HG03558 (cell line): ENCODE data around the gene ZNF446.
"Not testable (repeated sequence)": the region's sequence is repeated elsewhere in the genome, so short reads cannot be mapped to it uniquely, and the experiment has no call there.

Source experiments
- ATAC-seq: cut with Tn5 transposase; IDR thresholded peaks from one replicate; pipeline ENCODE4 v1.9.1; 2021; ENCODE audit warnings: moderate number of reproducible peaks; ENCODE audit not compliant: unreplicated experiment; ENCODE audit errors: extremely low read depth

Gene ZNF446

DNA sequence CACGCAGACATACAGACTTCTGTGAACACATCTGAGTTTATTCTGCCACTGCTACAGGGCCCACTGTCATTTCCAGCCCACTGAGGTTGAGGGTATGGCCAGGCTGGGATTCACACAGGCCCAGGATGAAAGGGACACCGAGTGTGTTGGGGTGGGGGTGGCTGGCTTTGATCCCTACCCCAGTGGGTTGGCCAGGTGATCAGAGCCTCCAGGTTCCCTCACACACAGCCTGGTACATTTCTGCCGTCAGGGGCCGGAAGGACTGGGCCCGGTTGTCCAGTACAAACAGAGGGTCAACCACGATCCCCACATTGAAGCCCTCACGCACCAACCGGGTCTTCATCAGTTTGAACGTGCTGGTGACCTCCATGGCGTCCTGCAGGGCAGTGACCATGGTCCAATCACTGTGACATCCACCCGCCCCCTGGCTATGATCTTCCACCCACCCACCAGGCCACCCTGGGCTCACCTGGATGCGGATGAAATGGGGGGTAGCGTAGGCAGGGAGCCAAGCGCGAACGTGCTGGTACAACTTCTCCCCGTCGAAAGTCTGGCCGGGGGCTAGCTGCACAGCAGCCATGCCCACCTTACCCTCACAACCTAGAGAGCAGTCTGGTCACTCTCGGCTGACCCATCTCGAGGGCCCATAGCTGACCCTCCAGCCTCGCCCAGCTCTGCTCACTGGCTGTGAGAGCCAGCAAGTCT lies 22.3 kb downstream of the ZNF446 start:
- no peak for ATAC-seq

- peak; percentile 69 for ATAC-seq
Measured at GRCh38 chr19:58499021-58499927, 23.1 kb downstream of the ZNF446 start.

- ATAC-seq, result no peak
Measured at GRCh38 chr19:58500242-58500641, 24.1 kb downstream of the ZNF446 start.

DNA sequence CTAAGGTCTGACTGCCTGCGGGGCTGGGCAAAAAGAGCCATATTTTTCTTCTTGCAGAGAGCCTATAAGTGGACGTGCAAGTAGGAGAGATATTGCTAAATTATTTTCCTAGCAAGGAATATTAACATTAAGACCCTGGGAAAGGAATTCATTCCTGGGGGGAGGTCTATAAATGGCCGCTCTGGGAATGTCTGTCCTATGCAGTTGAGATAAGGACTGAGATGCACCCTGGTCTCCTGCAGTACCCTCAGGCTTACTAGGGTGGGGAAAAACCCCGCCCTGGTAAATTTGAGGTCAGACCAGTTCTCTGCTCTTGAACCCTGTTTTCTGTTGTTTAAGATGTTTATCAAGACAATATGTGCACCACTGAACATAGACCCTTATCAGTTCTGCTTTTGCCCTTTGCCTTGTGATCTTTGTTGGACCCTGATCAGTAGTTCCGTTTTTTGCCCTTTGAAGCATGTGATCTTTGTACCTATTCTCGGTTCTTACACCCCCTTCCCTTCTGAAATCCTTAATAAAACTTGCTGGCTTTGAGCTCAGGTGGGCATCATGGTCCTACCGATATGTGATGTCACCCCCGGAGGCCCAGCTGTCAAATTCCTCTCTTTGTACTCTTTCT lies 31.6 kb downstream of the ZNF446 start:
- ATAC-seq, result not testable (repeated sequence)

- ATAC-seq, result no peak
Measured at GRCh38 chr19:58509731-58510083, 33.6 kb downstream of the ZNF446 start.

DNA sequence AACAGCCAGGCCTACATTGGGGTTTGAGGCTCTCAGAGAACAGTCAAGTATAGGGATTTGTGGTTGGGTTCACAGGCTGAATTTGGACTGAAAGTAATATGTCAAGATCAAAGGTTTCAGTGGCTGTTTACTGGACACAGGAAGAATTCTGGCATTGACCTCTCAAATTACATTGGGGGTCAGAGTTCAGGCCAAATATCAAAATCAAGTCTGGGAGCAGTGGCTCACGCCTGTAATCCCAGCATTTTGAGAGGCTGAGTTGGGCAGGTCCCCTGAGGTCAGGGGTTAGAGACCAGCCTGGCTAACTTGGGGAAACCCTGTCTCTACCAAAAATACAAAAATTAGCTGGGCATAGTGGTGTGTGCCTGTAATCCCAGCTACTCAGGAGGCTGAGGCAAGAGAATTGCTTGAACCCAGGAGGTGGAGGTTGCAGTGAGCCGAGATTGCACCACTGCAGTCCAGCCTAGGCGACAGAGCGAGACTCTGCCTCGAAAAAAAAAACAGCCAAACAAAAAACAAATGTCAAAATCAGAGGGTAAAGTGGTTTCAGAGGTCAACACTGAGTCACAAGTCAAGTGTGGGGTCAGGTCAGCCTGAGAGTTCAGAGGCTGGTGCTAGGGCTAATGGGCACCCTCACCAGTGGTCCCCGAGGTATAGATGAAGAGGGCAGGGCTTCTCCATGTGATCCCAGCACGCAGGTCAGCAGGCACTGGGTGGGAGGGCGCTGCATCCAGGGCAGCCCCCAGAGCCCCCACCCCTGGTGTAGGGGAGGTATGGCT lies 34.1 kb downstream of the ZNF446 start:
- ATAC-seq, result no peak

- no peak for ATAC-seq
Measured at GRCh38 chr19:58511353-58512208, 35.4 kb downstream of the ZNF446 start, which contains the start of gene SLC27A5. Gene SLC27A5 (minus strand): TSS chr19:58511992. CDS start chr19:58511955, 37 bp downstream.

GRCh38 chr19:58513213-58513693 lies 37.1 kb downstream of the ZNF446 start:
- no peak for ATAC-seq

GRCh38 chr19:58513694-58514563 lies 37.8 kb downstream of the ZNF446 start:
- peak; percentile 61 for ATAC-seq

DNA sequence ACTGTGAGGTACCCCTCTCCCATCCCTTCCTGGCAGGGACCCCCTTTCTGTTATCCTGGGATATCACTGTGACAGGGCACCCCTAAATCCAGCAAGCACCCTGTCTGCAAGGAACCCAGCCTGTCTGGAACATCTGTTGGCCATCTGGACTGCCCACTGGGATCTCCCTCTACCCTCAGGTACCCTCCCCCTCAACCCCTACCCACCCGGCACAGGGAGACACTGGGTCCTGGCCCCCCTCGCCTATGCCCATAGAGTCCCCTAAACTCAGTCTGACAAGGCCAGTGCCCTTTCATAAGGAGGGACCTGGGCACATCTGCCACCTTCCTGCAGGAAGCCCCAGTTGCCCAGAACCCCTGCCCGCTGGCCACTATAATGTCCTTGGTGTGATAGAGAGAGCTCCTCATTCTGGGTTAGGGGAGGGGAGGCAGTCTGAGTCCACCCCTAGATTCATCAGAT lies 38.4 kb downstream of the ZNF446 start:
- ATAC-seq, result no peak

DNA sequence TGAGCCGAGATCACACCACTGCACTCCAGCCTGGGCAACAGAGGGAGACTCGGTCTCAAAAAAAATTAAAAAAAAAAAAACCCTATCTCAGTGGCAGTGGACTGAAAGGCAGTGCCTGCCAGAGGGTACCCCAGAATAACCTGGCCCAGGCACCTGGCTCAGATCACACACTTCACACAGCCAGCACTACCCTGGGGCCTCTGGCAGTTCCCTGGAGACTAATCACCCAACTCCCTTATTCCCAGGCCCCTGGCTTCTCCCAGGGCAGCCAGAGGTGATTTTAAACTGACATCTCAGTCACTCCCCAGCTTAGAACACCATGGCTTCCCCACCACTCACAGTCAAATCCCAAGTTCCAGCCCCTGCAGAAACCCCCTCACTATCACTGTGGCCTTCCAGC lies 39.1 kb downstream of the ZNF446 start:
- no peak for ATAC-seq

- ATAC-seq, result no peak
Measured at GRCh38 chr19:58516246-58516836, 40.2 kb downstream of the ZNF446 start.

- no peak for ATAC-seq
Measured at GRCh38 chr19:58516964-58517833, 41.0 kb downstream of the ZNF446 start.

DNA sequence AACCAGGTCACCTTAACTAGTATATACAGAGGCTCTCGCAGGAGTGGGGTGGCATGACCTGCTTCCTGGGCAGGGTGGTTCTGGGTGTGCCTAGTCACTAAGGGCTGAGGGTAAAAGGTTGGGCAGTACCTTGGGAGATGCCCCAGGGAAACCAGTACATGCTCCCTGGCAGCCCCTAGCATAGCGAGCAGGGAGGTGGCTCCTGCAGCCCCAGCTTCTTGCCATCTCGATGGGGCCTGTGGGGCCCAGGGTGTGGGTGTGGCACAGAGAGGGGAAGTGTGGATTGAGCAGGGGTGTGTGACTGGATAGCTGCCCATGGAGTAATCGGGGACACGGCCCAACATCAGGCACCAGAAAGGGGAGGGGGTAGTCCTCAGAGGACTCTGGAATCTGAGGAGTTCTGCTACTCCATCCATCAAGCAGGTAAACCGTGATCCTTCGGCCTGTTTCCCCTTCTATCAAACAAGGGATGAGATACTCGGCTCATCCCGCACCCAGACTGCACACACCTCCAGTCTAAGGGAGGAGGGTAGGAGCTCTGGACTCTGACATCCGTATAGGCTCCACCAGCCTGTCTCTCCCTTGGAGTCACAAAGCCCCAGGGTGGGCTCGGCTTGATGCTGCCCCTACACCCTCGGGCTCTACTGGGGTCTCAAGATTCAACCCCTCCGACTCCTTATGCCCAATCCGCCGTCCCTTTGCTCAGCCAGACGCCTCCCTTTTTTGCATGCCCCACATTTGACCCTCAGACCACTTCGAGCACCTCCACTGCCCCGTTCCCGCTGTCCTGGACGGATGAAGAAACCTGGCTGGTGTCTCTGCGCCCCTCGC lies 42.3 kb downstream of the ZNF446 start:
- ATAC-seq, result no peak

GRCh38 chr19:58519087-58519354 lies 42.9 kb downstream of the ZNF446 start:
- no peak for ATAC-seq
